Kidney epithelial cell (primary cell): ENCODE results near the gene SLC29A4. TPM values are rescaled to one million over a fixed set of nuclear protein-coding genes. Genes with fewer than 3 reads are reported as not detected.

ENCODE experiments used
- DNase-seq: peaks from one replicate; pipeline ENCODE4 v3.0.0-alpha.2; 2010; ENCODE audit warnings: low read depth
- H3K27me3 ChIP-seq: 2 replicates; pipeline ENCODE4 v1.6.0; 2011; ENCODE audit warnings: low read length; ENCODE audit not compliant: control insufficient read depth, insufficient read depth
- H3K36me3 ChIP-seq: 2 replicates; pipeline ENCODE4 v1.5.1; 2011; ENCODE audit warnings: low read length; ENCODE audit not compliant: control insufficient read depth, insufficient read depth
- H3K4me3 ChIP-seq: 2 replicates; pipeline ENCODE4 v1.5.1; 2011; ENCODE audit warnings: low read depth, mild to moderate bottlenecking, control low read depth, low read length
- CTCF ChIP-seq: IDR thresholded peaks from 2 replicates; pipeline ENCODE4 v1.5.1; 2011; ENCODE audit warnings: mild to moderate bottlenecking, moderate library complexity, low read length, control low read depth, inconsistent platforms; ENCODE audit not compliant: insufficient read depth, poor library complexity, severe bottlenecking
- total RNA-seq: library from RNA; depleted of rRNA; stranded (reverse); fragments of >200 nt; gene quantifications from 2 replicates; pipeline ENCODE4 v1.2.3, GENCODE V29; 2015

Gene SLC29A4
- total RNA-seq, 1 donor from 2014 or later = 6.1 TPM

GRCh38 chr7:5343884-5344283, 61.1 kb downstream of the SLC29A4 start:
- Histone ChIP-seq H3K4me3 (no peak overlapping the region), H3K36me3 (peaks cover 3% of the 10 kb centered on the region), H3K27me3 (no peaks in the 10 kb centered on the region)
- DNase-seq = no peak
- no peak for TF ChIP-seq CTCF

- no peak for TF ChIP-seq CTCF
- Histone ChIP-seq H3K27me3 (no peaks in the 10 kb centered on the region), H3K4me3 (no peak overlapping the region), H3K36me3 (peaks cover 3% of the 10 kb centered on the region)
- no peak for DNase-seq
These were observed 61.6 kb downstream of the SLC29A4 start for GRCh38 chr7:5344342-5344741.

GRCh38 chr7:5345171-5345570, 62.4 kb downstream of the SLC29A4 start:
- no peak for DNase-seq
- H3K27me3 ChIP-seq = no peaks in the 10 kb centered on the region
- peaks cover 3% of the 10 kb centered on the region for H3K36me3 ChIP-seq
- no peak for TF ChIP-seq CTCF
- no peak overlapping the region for H3K4me3 ChIP-seq

GRCh38 chr7:5345671-5346070, 62.9 kb downstream of the SLC29A4 start:
- peaks cover 3% of the 10 kb centered on the region for H3K36me3 ChIP-seq
- no peak overlapping the region for H3K4me3 ChIP-seq
- no peak for TF ChIP-seq CTCF
- no peaks in the 10 kb centered on the region for H3K27me3 ChIP-seq
- no peak for DNase-seq

GRCh38 chr7:5348134-5349004, 65.6 kb downstream of the SLC29A4 start:
- Histone ChIP-seq H3K4me3 (no peak overlapping the region), H3K36me3 (peaks cover 3% of the 10 kb centered on the region), H3K27me3 (no peaks in the 10 kb centered on the region)
- DNase-seq = no peak
- TF ChIP-seq CTCF = no peak

GRCh38 chr7:5349005-5349380, 66.2 kb downstream of the SLC29A4 start:
- DNase-seq = no peak
- no peaks in the 10 kb centered on the region for H3K27me3 ChIP-seq
- TF ChIP-seq CTCF = no peak
- no peak overlapping the region for H3K4me3 ChIP-seq
- H3K36me3 ChIP-seq = peaks cover 3% of the 10 kb centered on the region
